Keratinocyte (primary cell): ENCODE data around the gene ITGB1. TPM values are rescaled to one million over a fixed set of nuclear protein-coding genes. Genes with fewer than 3 reads are reported as not detected.
A peak's percentile ranks its signal among the peaks of the same experiment; 100 is the strongest.

Source experiments
- DNase-seq: peaks from one replicate; pipeline ENCODE4 v3.0.0-alpha.2; 2011; ENCODE audit warnings: low read depth, missing footprints, low spot score
- FAIRE-seq: peaks from 2 replicates; lab custom pipeline; 2011; peaks lifted over from hg19 to GRCh38; lab: Jason Lieb, UNC
- H2AFZ ChIP-seq: 2 replicates; pipeline ENCODE4 v1.6.0; 2012; ENCODE audit warnings: low read length, control low read depth, inconsistent platforms; ENCODE audit not compliant: control insufficient read depth
- H3K27ac ChIP-seq: 2 replicates; pipeline ENCODE4 v1.5.1; 2011; ENCODE audit warnings: low read length; ENCODE audit not compliant: control insufficient read depth, insufficient read depth
- H3K27me3 ChIP-seq: 3 replicates; pipeline ENCODE4 v1.6.0; 2011; ENCODE audit warnings: low read length; ENCODE audit not compliant: control insufficient read depth, insufficient read depth; ENCODE audit errors: extremely low read depth
- H3K36me3 ChIP-seq, 2 experiments: 2 replicates in 1 of 2; 3 replicates in 1 of 2; pipeline ENCODE4 v1.5.1; 2011; ENCODE audit warnings: low read length in 2 of 2, mild to moderate bottlenecking in 1 of 2; ENCODE audit not compliant: control insufficient read depth in 2 of 2, insufficient read depth in 2 of 2; ENCODE audit errors: extremely low read depth in 1 of 2
- H3K4me1 ChIP-seq: 3 replicates; pipeline ENCODE4 v1.5.1; 2011; ENCODE audit warnings: low read length; ENCODE audit not compliant: control insufficient read depth, insufficient read depth; ENCODE audit errors: extremely low read depth
- H3K4me2 ChIP-seq: 3 replicates; pipeline ENCODE4 v1.6.0; 2011; ENCODE audit warnings: low read depth, low read length; ENCODE audit not compliant: control insufficient read depth, insufficient read depth; ENCODE audit errors: extremely low read depth
- H3K4me3 ChIP-seq, 3 experiments: fragments of 200-600 bp in 1 of 3; sonication (generic) in 1 of 3; 2 replicates in 2 of 3; 3 replicates in 1 of 3; pipeline ENCODE4 v1.5.1; 2011 to 2016; ENCODE audit warnings: low read length in 3 of 3, mild to moderate bottlenecking in 3 of 3, control low read depth in 2 of 3, inconsistent platforms in 1 of 3, low read depth in 1 of 3, mixed read lengths in 1 of 3, mixed run types in 1 of 3, moderate library complexity in 1 of 3; ENCODE audit not compliant: control insufficient read depth in 2 of 3, insufficient read depth in 2 of 3; ENCODE audit errors: extremely low read depth in 1 of 3
- H3K79me2 ChIP-seq: 2 replicates; pipeline ENCODE4 v1.6.0; 2012; ENCODE audit warnings: low read length; ENCODE audit not compliant: control insufficient read depth, insufficient read depth
- H3K9ac ChIP-seq: 3 replicates; pipeline ENCODE4 v1.6.0; 2011; ENCODE audit warnings: low read length; ENCODE audit not compliant: control insufficient read depth, insufficient read depth; ENCODE audit errors: extremely low read depth
- H3K9me1 ChIP-seq: 3 replicates; pipeline ENCODE4 v1.6.0; 2011; ENCODE audit warnings: low read length; ENCODE audit not compliant: control insufficient read depth, insufficient read depth; ENCODE audit errors: extremely low read depth
- H3K9me3 ChIP-seq: 2 replicates; pipeline ENCODE4 v1.5.1; 2012; ENCODE audit warnings: low read depth, low read length; ENCODE audit not compliant: control insufficient read depth
- H4K20me1 ChIP-seq: 3 replicates; pipeline ENCODE4 v1.6.0; 2011; ENCODE audit warnings: low read length; ENCODE audit not compliant: control insufficient read depth, insufficient read depth; ENCODE audit errors: extremely low read depth
- EZH2 ChIP-seq: IDR thresholded peaks from one replicate; pipeline ENCODE4 v1.6.1; 2012; ENCODE audit warnings: inconsistent platforms, mild to moderate bottlenecking, low read length, moderate library complexity
- dilution Hi-C: fragments of 300-500 bp; cut with MboI; formaldehyde crosslinking; loops from one replicate; pipeline ENCODE4 v1.7.0; 2020; ENCODE audit warnings: low sequenced_read_pairs; ENCODE audit not compliant: extremely low pct_ligation_motif_present
- polyA plus RNA-seq, 5 experiments: library from polyadenylated mRNA; depleted of rRNA in 3 of 5; stranded (reverse) in 3 of 5; stranded (forward) in 1 of 5; unstranded in 1 of 5; fragments of >200 nt; gene quantifications; 1 replicate in 1 of 5; 2 replicates in 3 of 5; 3 replicates in 1 of 5; pipeline versions ENCODE4 v1.2.1 to v1.2.3, GENCODE V29; 2011 to 2012; ENCODE audit warnings: missing spikeins in 2 of 5, low read depth in 1 of 5, low replicate concordance in 1 of 5
- TF ChIP-seq, protein P1 (sequence below), 3 experiments: IDR thresholded peaks in 1 of 3; conservative IDR thresholded peaks in 1 of 3; optimal IDR thresholded peaks in 1 of 3; 2 replicates in 2 of 3; 3 replicates in 1 of 3; pipeline versions ENCODE3 to v1.5.1; 2011; ENCODE audit warnings: low read length in 3 of 3, mild to moderate bottlenecking in 3 of 3, moderate library complexity in 2 of 3, control low read depth in 1 of 3, inconsistent platforms in 1 of 3; ENCODE audit not compliant: insufficient read depth in 2 of 3; ENCODE audit errors: extremely low read depth in 1 of 3

Gene ITGB1
- polyA plus RNA-seq, 1 donor (not counting 4 experiments of a cell fraction or from before 2014, with no cell fraction given), result 1,445 TPM

DNA sequence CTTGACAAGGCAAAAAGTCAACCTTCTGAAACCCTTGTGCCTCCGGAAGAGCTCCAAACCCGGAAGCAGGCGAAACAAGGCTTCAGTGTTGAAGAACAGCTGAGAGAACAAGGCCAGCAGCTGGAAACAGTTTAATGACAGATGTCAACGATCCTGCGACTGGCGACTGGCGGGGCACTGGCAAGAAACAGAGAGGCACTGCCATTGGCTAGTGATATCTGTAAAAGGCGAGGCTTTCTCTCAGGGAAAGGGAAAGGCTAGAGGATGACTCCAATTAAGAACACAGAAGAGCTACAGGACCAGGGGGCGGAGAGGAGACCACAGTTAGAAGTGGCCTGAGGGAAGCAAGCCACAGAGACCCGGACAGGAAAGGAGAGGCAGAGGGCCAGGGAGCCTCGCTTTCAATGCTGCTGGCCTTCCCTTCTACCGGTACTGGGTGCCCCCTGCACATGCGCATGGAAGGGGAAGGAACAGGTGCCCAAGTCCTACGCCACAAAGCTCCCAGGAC, 19.4 kb downstream of the ITGB1 start:
- Histone ChIP-seq H3K79me2 (peaks cover 100% of the 10 kb centered on the region), H3K4me1 (peaks cover 60% of the 10 kb centered on the region), H3K27me3 (no peaks in the 10 kb centered on the region), H2AFZ (no peak overlapping the region), H3K9me3 (no peaks in the 10 kb centered on the region), H3K4me2 (peak overlapping the region; percentile 67), H3K9ac (peak overlapping the region; percentile 43), H3K9me1 (peaks cover 15% of the 10 kb centered on the region), H3K27ac (peak overlapping the region; percentile 36), H3K4me3 (peak overlapping the region in 1 of 3 experiments; percentile 20), H3K36me3 (peaks cover 8 to 42% of the 10 kb centered on the region in 2 experiments), H4K20me1 (peaks cover 77% of the 10 kb centered on the region)
- dilution Hi-C loops, result no loop called here
- FAIRE-seq, result no peak
- DNase-seq, result no peak
- TF ChIP-seq EZH2, result no peak
- TF ChIP-seq, protein P1, sequence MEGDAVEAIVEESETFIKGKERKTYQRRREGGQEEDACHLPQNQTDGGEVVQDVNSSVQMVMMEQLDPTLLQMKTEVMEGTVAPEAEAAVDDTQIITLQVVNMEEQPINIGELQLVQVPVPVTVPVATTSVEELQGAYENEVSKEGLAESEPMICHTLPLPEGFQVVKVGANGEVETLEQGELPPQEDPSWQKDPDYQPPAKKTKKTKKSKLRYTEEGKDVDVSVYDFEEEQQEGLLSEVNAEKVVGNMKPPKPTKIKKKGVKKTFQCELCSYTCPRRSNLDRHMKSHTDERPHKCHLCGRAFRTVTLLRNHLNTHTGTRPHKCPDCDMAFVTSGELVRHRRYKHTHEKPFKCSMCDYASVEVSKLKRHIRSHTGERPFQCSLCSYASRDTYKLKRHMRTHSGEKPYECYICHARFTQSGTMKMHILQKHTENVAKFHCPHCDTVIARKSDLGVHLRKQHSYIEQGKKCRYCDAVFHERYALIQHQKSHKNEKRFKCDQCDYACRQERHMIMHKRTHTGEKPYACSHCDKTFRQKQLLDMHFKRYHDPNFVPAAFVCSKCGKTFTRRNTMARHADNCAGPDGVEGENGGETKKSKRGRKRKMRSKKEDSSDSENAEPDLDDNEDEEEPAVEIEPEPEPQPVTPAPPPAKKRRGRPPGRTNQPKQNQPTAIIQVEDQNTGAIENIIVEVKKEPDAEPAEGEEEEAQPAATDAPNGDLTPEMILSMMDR (optimal IDR thresholded peaks at IDR 0.05 in 1 of 3, IDR thresholded peaks at IDR 0.05 in 1 of 3, conservative IDR thresholded peaks at IDR 0.05 in 1 of 3; ENCODE audit: extremely low read depth in 1 of 3, insufficient read depth in 2 of 3, low read length in 3 of 3), result no peak

DNA sequence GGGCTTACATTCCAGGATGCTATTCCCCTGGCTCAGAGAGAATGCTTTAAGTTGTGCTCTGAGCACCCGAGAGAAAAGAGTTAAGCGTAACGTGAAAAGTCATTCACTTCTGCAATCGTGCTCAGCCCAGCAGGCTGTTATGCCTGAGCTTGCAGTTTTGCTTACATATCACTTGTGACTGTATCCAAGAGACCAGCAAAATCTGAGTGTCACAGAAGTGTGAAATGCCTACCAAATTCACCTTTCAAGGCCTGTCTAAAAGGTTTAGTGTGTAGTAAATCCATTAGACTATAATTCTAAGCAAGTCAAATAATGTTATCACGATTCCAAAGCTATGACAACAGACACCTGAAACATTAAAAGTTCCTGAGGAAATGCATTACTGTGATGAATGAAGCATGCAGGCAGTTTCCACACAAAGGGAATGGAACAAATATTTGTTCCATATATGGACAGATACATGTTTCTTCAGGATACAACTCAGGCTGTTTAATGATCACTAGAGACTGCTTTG, 20.1 kb downstream of the ITGB1 start:
- Histone ChIP-seq H3K9ac (peak overlapping the region; percentile 43), H3K27me3 (no peaks in the 10 kb centered on the region), H3K36me3 (peaks cover 8 to 42% of the 10 kb centered on the region in 2 experiments), H3K27ac (peak overlapping the region; percentile 36), H2AFZ (no peak overlapping the region), H3K4me3 (no peak overlapping the region), H3K4me1 (peaks cover 54% of the 10 kb centered on the region), H3K79me2 (peaks cover 100% of the 10 kb centered on the region), H3K4me2 (peak overlapping the region; percentile 67), H3K9me1 (peaks cover 12% of the 10 kb centered on the region), H4K20me1 (peaks cover 71% of the 10 kb centered on the region), H3K9me3 (no peaks in the 10 kb centered on the region)
- TF ChIP-seq, protein P1 (optimal IDR thresholded peaks at IDR 0.05 in 1 of 3, IDR thresholded peaks at IDR 0.05 in 1 of 3, conservative IDR thresholded peaks at IDR 0.05 in 1 of 3; ENCODE audit: extremely low read depth in 1 of 3, insufficient read depth in 2 of 3, low read length in 3 of 3), result no peak
- no peak for TF ChIP-seq EZH2
- FAIRE-seq (peak; percentile 39), DNase-seq (no peak)
- dilution Hi-C loops, result no loop called here
